ENCODE data around the gene VN1R5. TPM values are rescaled to one million over a fixed set of nuclear protein-coding genes. Genes with fewer than 3 reads are reported as not detected.

Gene VN1R5
- total and polyA plus RNA-seq, 2 of the 13 experiments (the other 11 are each of a cell fraction or from before 2014, with no cell fraction given): not detected

GRCh38 chr1:247210376-247211117 lies 45.3 kb upstream of the VN1R5 start (continued):
- TF ChIP-seq ZNF138 (CRISPR knock-in tag; IDR thresholded peaks at IDR 0.05; ENCODE audit: low read depth) (no peak), ZNF337 (CRISPR knock-in tag; IDR thresholded peaks at IDR 0.05; ENCODE audit: borderline replicate concordance, low read depth) (no peak), PRMT3 (CRISPR knock-in tag; IDR thresholded peaks at IDR 0.05; ENCODE audit: borderline replicate concordance, low read depth) (no peak), ZNF550 (CRISPR knock-in tag; IDR thresholded peaks at IDR 0.05; ENCODE audit: borderline replicate concordance) (no peak), ZNF343 (CRISPR knock-in tag; IDR thresholded peaks at IDR 0.05) (no peak), ZNF20 (CRISPR knock-in tag; IDR thresholded peaks at IDR 0.05) (no peak), FOXO4 (CRISPR knock-in tag; conservative IDR thresholded peaks at IDR 0.05) (no peak), THAP9 (CRISPR knock-in tag; IDR thresholded peaks at IDR 0.05; ENCODE audit: borderline replicate concordance) (no peak; the same call in 1 of the 2 replicates), PITX1 (CRISPR knock-in tag; IDR thresholded peaks at IDR 0.05) (peak; percentile 39; the same call in 1 of the 2 replicates), AFF4 (CRISPR knock-in tag; IDR thresholded peaks at IDR 0.05) (no peak), ETV5 (CRISPR knock-in tag; IDR thresholded peaks at IDR 0.05; ENCODE audit: borderline replicate concordance) (peak; percentile 60), CHCHD3 (CRISPR knock-in tag; IDR thresholded peaks at IDR 0.05) (no peak), CTCF (CRISPR knock-in tag; IDR thresholded peaks at IDR 0.05) (no peak), SMARCC2 (IDR thresholded peaks at IDR 0.05) (no peak), ZNF256 (CRISPR knock-in tag; conservative IDR thresholded peaks at IDR 0.05) (no peak), ZNF883 (CRISPR knock-in tag; IDR thresholded peaks at IDR 0.05; ENCODE audit: not compliant biosample characterization) (peak; percentile 84), TEF (CRISPR knock-in tag; IDR thresholded peaks at IDR 0.05) (no peak)
